DMS79 (cell line): ENCODE results near the gene PPM1M.
"Not testable (repeated sequence)": the region's sequence is repeated elsewhere in the genome, so short reads cannot be mapped to it uniquely, and the experiment has no call there.

ENCODE experiments used
- DNase-seq: peaks from one replicate; lab custom pipeline; 2025; lab: John Stamatoyannopoulos, UW

PPM1M gene

DNA sequence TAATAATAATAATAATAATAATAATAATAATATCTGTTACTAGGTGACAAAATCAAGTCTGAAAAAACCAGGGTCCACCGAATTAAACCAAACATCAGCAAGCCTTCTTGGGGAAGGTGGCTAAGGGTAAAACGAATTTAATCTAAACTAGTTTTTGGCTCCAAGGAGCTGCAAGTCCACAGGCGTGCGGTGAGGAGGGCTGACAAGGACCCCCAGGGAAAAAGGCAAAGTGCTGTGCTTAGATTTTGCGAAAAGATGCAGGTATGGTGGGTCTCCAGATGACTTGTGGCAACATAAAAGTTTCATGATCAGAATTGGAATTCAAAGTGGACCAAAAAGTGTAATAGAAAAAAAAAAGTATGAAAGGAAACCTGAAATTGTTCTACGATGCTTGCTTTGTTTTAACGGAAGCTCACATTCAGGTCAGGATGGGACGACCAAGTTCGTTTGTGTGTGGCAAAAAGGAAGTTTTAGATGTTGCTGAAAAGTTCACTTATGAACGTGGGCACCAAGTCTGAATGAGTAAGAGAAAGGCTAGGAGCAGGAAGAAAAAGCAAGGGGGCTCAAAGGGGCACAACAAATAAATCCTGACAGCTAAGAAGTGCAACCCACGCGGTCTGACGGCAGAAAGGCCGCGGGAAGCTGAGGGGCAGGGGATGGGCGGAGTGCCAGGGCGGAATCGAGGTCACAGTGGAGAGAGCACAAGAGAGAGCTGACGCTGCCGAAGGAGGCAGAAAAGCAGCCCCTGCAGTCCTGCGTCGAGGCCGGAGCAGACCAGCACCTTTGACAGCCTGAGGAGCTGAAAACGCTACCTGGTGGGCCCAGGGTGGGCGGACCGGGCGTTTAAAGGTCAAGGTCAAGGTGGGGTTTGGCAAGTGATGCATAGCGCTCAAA, 31.8 kb downstream of the PPM1M start:
- DNase-seq: no peak

- no peak for DNase-seq
Measured at GRCh38 chr3:52277972-52278509, 32.5 kb downstream of the PPM1M start.

DNA sequence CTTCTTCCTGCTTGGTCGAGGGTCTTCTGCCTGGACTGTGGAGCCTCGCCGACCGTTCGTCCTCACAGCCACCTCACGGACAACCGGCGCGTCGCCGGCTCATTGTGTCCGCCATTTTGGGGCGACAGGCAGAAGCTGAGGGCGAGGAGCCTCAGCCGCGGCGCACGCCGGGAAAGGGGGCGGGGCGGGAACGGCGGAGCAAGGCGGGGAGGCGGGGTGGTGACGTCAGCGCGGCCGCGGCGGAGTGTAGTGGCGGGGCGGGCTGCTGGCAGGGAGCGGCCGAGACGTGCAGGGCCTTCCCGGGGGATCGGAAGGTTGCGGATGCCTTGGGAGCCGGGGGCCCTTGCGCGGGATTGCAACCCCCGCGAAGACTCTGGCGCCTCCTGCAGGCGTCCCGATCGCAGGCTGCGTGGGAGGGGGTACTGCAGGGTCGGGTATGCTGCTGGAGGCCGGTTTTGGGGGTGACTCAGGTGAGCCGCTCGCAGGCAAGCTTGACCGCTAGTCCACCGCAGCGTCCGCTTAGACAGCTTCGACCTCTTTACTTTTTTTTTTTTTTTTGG, 33.0 kb downstream of the PPM1M start, which contains the start of gene WDR82:
TSS of gene WDR82 (minus strand) at position 140 of the 560 bp plus-strand sequence. CDS start 288 bp downstream, outside the sequence.
- peak; percentile 61 for DNase-seq

GRCh38 chr3:52279596-52279995, 34.0 kb downstream of the PPM1M start:
- DNase-seq: peak; percentile 41

GRCh38 chr3:52280050-52280461, 34.5 kb downstream of the PPM1M start:
- peak; percentile 71 for DNase-seq

DNA sequence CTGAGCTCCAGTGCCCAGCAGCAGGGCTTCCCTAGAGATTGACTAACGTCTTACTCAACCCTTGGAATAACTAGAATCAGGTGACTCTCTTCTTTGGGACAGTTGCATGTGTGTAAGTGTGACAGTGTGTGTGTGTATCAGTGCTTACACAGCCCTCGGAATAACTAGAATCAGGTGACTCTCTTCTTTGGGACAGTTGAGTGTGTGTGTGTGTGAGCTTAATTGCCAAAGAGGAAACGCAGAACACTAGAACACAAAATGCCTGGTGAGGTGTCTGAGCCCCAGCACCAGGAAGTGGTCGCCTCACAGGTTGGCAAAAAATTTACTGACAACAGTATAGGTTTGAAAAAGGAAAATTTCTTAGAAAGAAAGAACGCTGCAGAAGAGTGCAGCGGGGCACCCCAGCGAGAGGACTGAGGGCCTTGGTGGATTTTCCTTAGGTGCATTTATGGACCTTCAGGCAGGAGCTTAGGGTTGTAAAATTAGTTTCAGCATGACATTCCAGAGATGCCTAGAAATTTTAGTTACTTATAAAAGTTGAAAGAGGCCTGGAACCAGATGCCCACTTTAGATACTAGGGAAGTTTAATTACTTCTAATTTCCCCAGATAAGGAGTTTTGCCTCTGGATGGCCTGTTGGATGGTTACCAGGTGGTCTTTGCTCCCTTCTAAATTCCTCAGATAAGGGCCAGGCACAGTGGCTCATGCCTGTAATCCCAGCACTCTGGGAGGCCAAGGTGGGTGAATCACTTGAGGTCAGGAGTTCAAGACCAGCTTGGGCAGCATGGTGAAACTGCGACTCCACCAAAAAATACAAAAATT, 36.6 kb downstream of the PPM1M start:
- no peak for DNase-seq

DNA sequence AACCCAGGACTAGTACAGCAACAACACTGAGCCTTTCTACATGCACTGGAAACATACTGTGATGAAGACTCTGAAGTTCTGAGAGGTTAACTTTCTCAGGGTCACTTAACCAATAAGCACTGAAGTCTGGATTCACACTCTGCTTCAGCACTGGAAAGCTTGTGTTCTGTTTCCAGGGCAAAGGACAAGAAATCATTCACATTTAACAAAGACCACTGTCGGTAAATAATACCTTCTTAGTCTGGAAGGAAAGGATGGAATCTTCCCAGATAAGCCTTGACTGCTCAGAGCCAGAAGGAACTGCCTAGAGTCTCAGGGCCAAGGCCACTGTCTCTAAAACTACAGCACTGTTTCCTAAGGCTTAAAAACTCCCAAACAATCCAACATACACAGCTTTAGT, 37.7 kb downstream of the PPM1M start:
- no peak for DNase-seq

- not testable (repeated sequence) for DNase-seq
Measured at GRCh38 chr3:52284051-52284450, 38.5 kb downstream of the PPM1M start.

- no peak for DNase-seq
Measured at GRCh38 chr3:52286777-52287110, 41.2 kb downstream of the PPM1M start.

DNA sequence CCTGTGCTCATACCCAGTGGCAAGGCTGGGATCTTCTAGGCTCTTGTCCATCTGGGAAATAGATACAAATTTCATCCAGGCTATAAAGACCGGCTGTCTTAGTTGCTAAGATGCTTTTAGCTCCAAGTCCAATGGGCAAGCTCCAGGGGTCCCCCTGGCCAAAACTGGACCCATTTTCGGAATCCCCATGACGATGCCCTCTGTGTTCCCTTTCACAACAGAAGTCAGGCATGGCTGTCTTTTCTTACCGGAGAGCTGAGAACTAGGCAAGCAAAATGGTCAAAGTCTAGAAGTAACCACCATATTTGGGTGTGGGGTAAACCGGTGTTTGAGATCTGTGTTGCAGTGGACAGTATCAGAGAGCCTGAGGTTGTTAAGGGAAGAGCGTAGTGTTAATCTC, 43.1 kb downstream of the PPM1M start:
- no peak for DNase-seq

GRCh38 chr3:52289338-52289746, 43.8 kb downstream of the PPM1M start:
- no peak for DNase-seq

GRCh38 chr3:52289747-52290595, 44.4 kb downstream of the PPM1M start:
- no peak for DNase-seq

DNA sequence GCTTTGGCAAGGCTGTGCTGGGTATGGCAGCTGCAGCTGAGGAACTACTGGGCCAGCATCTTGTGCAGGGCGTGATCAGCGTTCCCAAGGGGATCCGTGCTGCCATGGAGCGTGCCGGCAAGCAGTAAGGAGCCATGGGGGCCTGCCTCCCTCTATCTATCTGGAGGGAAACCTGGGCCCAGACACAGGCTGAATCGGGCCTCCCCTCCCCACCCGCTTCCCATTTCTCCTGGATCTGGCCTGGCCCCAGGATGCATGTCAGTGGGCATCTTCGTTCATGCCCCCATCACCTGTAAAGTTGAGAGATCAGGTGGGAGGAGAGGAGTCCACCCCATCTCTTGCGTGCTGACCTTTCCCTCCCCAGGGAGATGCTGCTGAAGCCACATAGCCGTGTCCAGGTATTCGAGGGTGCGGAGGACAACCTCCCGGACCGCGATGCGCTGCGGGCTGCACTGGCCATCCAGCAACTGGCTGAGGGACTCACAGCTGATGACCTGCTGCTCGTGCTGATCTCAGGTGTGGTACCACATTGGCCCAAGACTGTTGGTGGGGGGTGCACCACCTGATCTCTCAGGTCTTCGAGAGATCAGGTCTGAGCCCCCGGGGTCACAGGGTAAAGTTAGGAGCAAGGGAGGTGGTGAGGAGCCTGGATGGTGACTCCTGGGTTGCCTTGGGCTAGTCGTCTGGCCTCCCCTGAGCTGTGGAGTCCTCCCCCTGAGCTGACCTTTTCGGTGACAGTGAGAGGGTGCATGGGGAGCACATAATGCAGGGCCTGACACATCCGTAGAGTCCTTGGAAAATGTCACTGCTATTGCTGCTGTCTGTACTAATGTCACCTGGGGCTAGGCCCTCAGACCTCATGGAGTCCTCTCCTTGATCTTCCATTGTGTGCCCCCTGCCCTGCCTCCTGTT, 45.3 kb downstream of the PPM1M start:
- DNase-seq: no peak

DNA sequence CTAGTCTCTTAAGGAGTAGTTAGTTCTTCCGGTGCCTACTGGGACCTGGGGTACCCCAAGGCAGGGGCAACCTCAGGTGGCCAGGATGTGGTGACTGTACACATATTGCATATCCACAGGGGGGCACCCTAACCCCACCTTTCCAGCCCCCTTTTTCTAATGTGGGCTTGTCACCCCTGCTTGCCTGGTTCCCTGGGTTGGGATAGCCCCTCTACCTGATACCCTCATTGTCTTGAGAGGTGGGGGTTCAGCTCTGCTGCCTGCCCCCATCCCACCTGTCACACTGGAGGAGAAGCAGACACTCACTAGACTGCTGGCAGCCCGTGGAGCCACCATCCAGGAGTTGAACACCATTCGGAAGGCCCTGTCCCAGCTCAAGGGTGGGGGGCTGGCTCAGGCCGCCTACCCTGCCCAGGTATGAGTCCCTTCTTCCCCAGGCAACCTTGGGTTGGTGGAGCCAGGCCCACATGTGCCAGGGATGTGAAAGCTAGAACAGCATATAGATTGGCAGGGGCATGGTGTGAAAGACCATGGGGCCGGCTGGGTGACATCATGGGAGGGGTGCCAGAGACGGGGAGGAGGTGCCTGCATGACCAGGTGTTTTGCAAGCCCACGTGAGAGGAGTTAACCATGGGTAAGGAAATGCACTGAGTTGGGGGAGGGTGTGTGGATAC, 46.1 kb downstream of the PPM1M start:
- no peak for DNase-seq

- no peak for DNase-seq
Measured at GRCh38 chr3:52292247-52293065, 46.9 kb downstream of the PPM1M start.

GRCh38 chr3:52293491-52294319, 48.1 kb downstream of the PPM1M start:
- no peak for DNase-seq

DNA sequence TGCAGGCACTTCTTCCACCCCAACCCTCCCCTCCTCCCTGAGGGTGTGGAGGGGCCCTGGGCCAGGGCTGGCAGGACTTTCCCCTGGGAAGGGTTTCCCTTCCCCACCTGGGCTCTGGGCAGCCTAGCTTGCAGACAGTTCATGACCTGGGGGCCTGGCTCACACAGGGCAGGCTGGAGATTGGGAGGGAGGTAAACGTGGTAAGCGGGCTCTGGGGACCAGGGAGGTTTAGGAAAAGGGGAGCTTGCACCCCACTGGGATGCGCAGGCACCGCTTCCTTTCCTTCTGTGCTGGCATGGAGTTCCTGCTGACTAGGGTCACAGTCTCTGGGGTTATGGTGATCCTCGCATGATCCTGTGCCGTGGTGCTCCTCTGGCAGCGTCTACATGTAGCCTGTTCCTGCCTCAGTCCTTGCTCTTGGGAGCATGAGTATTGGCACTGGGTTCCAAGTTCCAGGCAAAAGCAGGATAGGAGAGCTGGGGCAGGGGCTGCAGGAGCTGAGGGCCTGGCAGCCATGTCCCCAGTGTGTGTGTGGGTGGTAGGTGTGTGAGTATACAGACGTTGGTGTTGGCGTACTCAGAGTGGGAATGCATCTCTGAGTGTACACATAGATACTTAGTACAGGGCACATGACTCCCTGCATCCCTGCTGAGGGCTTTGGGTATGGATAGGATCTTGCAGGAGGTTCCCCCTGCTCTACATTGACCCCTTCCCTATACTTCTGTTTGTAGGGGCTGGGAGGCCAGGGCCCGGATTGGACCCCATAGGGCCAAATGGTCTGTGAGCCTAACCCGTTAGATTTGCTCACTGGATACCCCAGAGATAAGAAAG, 49.0 kb downstream of the PPM1M start:
- no peak for DNase-seq
